ENCODE measurements around the gene TMEM92. TPM values are rescaled to one million over a fixed set of nuclear protein-coding genes. Genes with fewer than 3 reads are reported as not detected.

TMEM92 gene
- total RNA-seq, 1 experiment from 2014 or later: not detected

DNA sequence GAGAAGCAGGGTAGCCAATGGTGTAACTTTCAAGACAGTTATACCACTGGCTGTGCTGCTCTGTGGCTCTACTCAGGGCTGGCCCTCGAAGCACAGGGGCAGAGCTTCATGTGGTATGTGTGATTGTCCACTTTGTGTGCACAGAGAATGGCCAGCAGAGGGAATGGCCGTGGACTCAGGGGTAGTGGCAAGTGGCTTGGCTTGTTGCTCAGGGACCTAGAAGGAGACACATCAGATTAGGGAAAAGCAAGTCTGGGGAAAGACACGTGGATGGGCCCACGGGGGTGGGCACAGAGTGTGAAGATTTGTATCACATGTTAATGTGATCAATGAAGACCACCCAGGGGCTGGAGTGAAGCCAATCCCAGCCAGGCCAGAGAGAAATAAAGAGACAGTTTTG is 51.6 kb downstream of the TMEM92 start:
- Histone ChIP-seq H3K27me3 (no peaks in the 10 kb centered on the region), H3K4me3 (no peak overlapping the region), H3K36me3 (no peaks in the 10 kb centered on the region), H3K9me3 (no peaks in the 10 kb centered on the region)
- no peak for DNase-seq

DNA sequence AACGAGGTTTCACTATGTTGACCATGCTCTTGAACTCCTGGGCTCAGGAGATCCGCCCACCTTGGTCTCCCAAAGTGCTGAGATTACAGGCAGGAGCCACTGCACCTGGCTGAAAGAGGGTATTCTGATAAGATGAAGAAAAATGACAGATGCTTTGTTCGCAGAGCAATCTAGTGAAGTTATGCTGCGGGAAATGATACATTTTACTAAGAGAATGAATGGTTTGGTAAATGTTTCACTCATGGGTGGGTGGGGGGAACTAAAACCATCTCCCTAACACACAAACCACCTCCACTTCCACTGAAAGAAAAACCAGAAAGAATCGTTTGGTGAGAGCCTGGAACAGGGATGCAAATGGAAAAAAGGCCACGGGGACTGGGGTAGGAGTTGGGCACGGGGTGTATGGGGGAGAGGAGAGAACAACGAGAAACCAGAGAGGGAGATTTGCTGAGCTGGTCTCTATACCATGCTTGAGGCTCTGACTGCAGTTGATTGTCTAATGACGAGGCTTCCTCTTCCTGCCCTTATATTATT is 52.6 kb downstream of the TMEM92 start:
- Histone ChIP-seq H3K9me3 (no peaks in the 10 kb centered on the region), H3K27me3 (no peaks in the 10 kb centered on the region), H3K36me3 (no peaks in the 10 kb centered on the region), H3K4me3 (no peak overlapping the region)
- no peak for DNase-seq

DNA sequence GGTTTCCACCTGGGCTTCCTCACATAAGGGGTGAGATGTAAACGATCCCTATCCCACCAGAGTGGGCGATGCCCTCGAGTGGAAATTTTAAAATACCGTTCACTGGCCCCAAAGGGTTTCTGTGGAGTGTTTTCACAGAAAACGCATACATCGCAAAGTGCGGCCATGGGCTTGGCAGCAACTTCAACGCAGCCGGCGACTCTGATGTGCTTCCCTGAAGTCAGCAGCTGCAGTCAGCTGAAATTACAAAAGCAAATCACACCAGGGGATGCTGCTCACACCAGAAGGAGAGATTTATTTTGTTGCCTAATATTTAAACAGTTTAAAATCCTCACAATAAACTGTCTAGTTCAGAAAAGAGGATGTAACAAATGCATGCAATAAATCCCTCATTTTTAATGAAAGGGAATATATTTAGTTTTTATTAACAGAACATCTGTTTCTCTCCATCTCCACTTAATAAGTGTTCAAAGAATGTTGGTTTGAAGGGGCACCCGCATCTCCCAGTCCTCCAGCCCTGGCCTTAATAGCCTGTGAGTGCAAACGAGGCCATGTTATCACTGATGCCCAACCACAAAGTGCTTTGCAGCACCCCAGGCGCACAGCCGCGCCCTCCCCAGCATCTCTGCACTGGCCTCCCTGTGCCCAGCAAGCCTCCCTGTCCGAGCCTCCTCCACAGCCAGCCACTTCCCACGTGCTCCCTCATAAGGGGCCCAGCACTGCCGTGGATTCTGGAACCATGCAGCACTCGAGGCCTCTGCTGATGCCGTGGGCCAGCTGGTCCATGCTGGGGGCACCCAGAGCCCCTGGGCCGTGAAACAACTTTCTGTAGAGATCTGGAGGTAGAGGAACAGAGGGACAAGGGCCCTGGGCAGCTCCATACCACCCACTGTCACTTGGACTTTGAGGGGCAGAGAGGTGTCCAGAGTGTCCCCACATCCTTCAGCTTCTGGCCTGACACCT is 54.4 kb downstream of the TMEM92 start:
- Histone ChIP-seq H3K9me3 (no peaks in the 10 kb centered on the region), H3K36me3 (no peaks in the 10 kb centered on the region), H3K27me3 (no peaks in the 10 kb centered on the region), H3K4me3 (no peak overlapping the region)
- DNase-seq: no peak

DNA sequence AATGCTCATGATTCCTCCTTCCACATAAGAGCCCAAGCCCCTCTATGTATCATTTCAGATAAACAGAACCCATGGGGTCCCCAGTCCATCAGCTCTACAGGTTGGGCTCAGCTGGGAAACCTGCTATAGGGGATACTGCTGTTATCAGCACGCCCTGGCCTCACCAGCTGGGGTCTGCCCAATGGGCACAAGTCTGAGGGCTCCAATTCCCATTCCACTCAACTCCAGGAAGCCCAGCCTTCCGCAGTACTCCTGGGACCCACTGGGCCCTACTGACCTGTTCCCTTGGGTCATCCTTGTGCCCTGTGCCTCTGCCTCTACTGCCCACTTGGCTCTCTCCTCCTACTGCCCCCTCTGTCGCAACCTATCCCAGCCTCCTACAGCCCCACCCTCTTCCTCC is 55.5 kb downstream of the TMEM92 start:
- Histone ChIP-seq H3K4me3 (no peak overlapping the region), H3K27me3 (no peaks in the 10 kb centered on the region), H3K36me3 (no peaks in the 10 kb centered on the region), H3K9me3 (no peaks in the 10 kb centered on the region)
- DNase-seq: no peak

DNA sequence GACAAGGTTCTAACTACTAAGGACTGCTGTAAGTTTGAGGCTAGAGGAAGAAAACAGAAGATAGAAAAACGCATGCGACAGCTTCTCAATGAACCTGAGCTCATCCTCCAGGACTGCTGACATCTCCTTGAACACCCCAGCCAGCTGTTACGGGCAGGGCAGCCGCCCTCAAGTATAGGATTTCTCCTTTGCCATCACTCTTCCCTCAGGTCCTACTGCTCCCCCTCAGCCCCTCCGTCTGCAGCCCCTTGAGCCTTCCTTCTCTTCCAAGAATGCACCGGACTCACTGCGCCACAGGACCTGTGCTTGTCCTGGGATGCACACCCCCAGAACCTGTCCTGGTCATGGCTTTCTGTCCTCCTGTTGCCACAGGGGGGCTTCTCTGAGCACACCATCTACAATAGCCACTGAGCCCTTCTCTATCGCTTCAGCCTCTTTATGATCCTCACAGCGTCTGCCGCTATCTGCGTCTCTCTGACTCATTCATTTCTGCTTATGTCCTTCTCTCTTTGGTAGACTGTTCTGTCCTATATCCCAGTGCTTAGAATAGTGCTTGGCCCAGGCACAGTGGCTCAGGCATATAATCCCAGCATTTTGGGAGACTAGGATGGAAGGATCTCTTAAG is 56.0 kb downstream of the TMEM92 start:
- Histone ChIP-seq H3K4me3 (no peak overlapping the region), H3K9me3 (no peaks in the 10 kb centered on the region), H3K36me3 (no peaks in the 10 kb centered on the region), H3K27me3 (no peaks in the 10 kb centered on the region)
- no peak for DNase-seq

Other genes starting within 250 kb of the TMEM92 start
- 162 and 248 TPM in 2 replicates for gene ITGA3, start 218.4 kb upstream of the TMEM92 start, total RNA-seq (2014; rRNA removed; shearing (Covaris generic); ENCODE audit: low replicate concordance)
- 16.9 and 25.8 TPM in 2 replicates for gene PDK2, start 179.1 kb upstream of the TMEM92 start, total RNA-seq (2014; rRNA removed; shearing (Covaris generic); ENCODE audit: low replicate concordance)
- not detected in 2 replicates for gene SAMD14, start 144.3 kb upstream of the TMEM92 start, total RNA-seq (2014; rRNA removed; shearing (Covaris generic); ENCODE audit: low replicate concordance)
- 56.1 and 68.2 TPM in 2 replicates for gene PPP1R9B, start 123.8 kb upstream of the TMEM92 start, total RNA-seq (2014; rRNA removed; shearing (Covaris generic); ENCODE audit: low replicate concordance)
- 1.1 TPM in 1 of 2 replicates, not detected in the other for gene SGCA, start 108.5 kb upstream of the TMEM92 start, total RNA-seq (2014; rRNA removed; shearing (Covaris generic); ENCODE audit: low replicate concordance)
- gene COL1A1, start 72.8 kb upstream of the TMEM92 start, total RNA-seq (2014; rRNA removed; shearing (Covaris generic); ENCODE audit: low replicate concordance): 261 and 431 TPM in 2 replicates
- 26.5 and 27.2 TPM in 2 replicates for gene XYLT2, start 71.7 kb downstream of the TMEM92 start, total RNA-seq (2014; rRNA removed; shearing (Covaris generic); ENCODE audit: low replicate concordance)
- gene MRPL27, start 98.7 kb downstream of the TMEM92 start, total RNA-seq (2014; rRNA removed; shearing (Covaris generic); ENCODE audit: low replicate concordance): 74.4 and 99.7 TPM in 2 replicates
- 6.3 and 9.5 TPM in 2 replicates for gene EME1, start 98.8 kb downstream of the TMEM92 start, total RNA-seq (2014; rRNA removed; shearing (Covaris generic); ENCODE audit: low replicate concordance)
- gene LRRC59, start 123.1 kb downstream of the TMEM92 start, total RNA-seq (2014; rRNA removed; shearing (Covaris generic); ENCODE audit: low replicate concordance): 365 and 417 TPM in 2 replicates
- gene ACSF2, start 151.8 kb downstream of the TMEM92 start, total RNA-seq (2014; rRNA removed; shearing (Covaris generic); ENCODE audit: low replicate concordance): 8.9 and 24.5 TPM in 2 replicates
- not detected in 2 replicates for gene CHAD, start 194.4 kb downstream of the TMEM92 start, total RNA-seq (2014; rRNA removed; shearing (Covaris generic); ENCODE audit: low replicate concordance)
- gene RSAD1, start 204.4 kb downstream of the TMEM92 start, total RNA-seq (2014; rRNA removed; shearing (Covaris generic); ENCODE audit: low replicate concordance): 53.6 and 69.2 TPM in 2 replicates
- not detected in 2 replicates for gene MYCBPAP, start 234.0 kb downstream of the TMEM92 start, total RNA-seq (2014; rRNA removed; shearing (Covaris generic); ENCODE audit: low replicate concordance)

Data from MG63 (cell line).